ENCODE results near the gene RAD21L1. TPM values are rescaled to one million over a fixed set of nuclear protein-coding genes. Genes with fewer than 3 reads are reported as not detected.

The RAD21L1 gene
- total RNA-seq, 2 donors from 2014 or later: not detected

- no peak for DNase-seq (ENCODE audit: low spot score)
- intact Hi-C loops (cut with DNase I): no loop called here
Observed at GRCh38 chr20:1265226-1265915, 39.5 kb downstream of the RAD21L1 start.

DNA sequence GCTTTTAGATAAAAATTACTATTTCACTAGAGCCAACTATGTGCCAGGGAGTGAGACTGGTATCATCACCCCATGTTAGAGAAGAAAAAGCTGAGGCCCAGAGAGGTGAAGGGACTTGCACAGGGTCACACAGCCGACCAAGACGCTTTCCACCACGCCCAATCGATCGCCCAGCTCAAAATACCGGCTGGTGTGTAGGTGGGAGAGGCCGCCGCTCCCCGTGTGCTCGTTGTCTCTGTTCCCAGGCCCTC, 40.0 kb downstream of the RAD21L1 start:
- intact Hi-C loops (cut with DNase I): loop anchor here in 1 of 2 donors (2.0 kb wide), 1 partner anchor 35 kb away; no protein-coding TSS in a partner anchor
- DNase-seq (ENCODE audit: low spot score): no peak

GRCh38 chr20:1266167-1266973, 40.5 kb downstream of the RAD21L1 start, which contains the start of gene SNPH:
SNPH (plus strand) TSS chr20:1266294; CDS start chr20:1296240, 29,946 bp downstream.
- intact Hi-C loops (cut with DNase I): loop anchor here in 1 of 2 donors (2.0 kb wide), 1 partner anchor 36 kb away; no protein-coding TSS in a partner anchor

DNA sequence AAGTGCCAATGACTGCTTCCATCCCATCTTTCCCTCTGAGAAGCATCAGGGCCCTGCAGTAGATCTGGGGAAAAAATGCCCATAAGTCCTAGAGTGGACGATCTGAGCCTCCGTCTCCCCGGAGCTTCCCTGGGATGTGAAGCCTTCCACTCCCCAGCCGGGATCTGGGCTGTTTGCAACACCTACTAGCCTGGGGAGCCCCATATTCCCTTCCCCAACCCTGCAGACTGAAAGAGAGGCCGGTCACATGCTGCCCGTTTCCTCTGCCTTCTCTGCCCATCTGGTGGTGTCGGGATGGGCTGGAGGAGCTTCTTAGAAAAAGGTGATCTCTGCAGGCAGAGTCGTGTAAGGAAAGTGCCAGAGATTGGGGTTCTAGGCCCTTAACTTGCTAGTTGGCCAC, 41.3 kb downstream of the RAD21L1 start:
- DNase-seq (ENCODE audit: low spot score): no peak
- intact Hi-C loops (cut with DNase I): loop anchor here in 1 of 2 donors (2.0 kb wide), 1 partner anchor 36 kb away; no protein-coding TSS in a partner anchor

More at GRCh38 chr20:1266167-1266973, 40.5 kb downstream of the RAD21L1 start, which contains the start of gene SNPH:
- DNase-seq (ENCODE audit: low spot score): peak; percentile 88

DNA sequence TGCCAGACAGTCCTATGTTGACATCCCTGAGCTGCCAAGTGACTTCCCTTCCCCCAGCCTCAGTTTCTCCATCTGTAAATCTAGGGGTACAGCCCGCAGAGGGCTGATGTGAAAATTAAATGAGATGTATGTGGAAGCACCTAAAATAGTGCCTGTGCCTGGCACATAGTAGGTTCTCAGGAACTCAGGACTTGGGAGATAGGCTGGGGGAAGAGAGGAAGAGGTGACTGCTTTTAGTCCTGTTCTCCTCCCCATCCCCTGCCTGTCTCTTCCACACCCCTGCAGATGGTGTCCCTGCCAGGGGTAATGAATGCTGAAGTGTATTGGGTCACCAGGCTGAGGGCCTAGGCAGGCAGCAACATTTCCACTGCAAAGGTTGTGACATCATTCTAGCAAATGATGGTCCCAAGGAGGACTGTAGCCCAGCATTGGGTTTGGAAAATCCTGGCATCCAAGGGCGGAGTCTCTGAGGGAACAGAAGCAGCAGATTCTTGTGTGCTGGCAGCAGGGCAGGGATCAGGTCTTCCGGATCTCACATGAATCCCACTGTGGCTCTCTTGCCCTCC, 42.0 kb downstream of the RAD21L1 start:
- intact Hi-C loops (cut with DNase I): loop anchor here in 1 of 2 donors (2.0 kb wide), 1 partner anchor 37 kb away; no protein-coding TSS in a partner anchor
- DNase-seq (ENCODE audit: low spot score): no peak

- DNase-seq (ENCODE audit: low spot score): no peak
- intact Hi-C loops (cut with DNase I): no loop called here
Observed at GRCh38 chr20:1269235-1269634, 43.4 kb downstream of the RAD21L1 start.

GRCh38 chr20:1269850-1270249, 44.0 kb downstream of the RAD21L1 start:
- intact Hi-C loops (cut with DNase I): no loop called here

GRCh38 chr20:1272368-1273100, 46.7 kb downstream of the RAD21L1 start:
- intact Hi-C loops (cut with DNase I): no loop called here
- DNase-seq (ENCODE audit: low spot score): no peak

More at GRCh38 chr20:1269850-1270249, 44.0 kb downstream of the RAD21L1 start:
- no peak for DNase-seq (ENCODE audit: low spot score)

DNA sequence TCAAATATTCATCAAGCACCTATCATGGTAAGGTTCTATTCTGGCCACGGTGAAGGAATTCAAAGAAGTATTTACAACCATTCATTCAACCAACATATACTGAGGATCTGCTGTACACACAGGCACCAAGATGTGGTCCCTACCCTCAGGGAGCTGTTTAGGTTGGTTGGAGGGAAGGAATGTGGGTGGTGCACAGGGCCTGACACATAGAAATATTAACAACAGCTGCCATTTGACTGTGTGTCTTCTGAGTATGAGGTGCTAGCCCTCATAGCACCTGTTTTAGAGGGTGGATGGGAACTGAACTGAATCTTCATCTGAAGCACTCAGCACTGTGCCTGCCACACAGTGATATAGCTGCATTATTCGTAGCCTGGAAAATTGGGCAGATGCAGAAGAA, 47.5 kb downstream of the RAD21L1 start:
- intact Hi-C loops (cut with DNase I): no loop called here
- no peak for DNase-seq (ENCODE audit: low spot score)

DNA sequence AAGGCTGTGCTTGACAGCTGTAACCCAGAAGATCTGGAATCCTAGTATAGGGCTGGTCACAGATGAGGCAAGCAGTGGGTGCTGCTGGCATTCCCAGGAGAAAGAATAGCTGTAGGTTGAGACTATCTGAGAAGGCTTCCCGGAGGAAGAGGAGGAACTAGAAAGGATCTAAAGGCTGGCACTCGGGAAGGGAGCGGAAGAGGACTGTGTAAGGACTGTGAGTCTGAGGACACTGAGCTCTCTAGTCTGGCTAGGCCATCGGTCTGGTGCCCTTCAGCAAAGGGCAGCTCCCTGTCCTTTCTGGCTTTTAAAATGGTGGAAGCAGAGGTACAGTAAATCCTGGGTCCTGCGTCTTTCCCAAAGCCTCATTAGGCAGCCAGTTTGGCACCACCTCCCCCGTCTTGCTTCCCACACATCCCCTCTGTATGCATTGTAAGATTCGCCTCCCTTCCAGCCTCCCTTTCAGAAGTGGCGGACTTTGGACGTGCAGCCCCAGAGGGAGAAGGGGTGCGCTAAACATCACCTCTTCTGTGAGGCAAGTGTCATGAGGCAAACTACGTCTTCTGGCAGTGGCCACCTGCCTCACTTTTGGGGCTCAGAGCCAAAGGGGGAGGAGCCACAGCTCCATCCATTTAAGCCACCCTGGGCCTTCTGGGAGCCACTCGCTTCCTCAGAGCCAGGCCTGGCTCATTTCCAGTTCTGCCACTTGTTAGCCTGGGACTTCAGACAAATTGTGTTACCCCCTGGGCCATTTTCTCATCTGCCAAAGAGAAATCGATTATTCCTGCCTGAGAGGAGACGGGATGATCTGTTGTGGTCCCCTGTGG, 48.9 kb downstream of the RAD21L1 start:
- no peak for DNase-seq (ENCODE audit: low spot score)
- intact Hi-C loops (cut with DNase I): no loop called here

DNA sequence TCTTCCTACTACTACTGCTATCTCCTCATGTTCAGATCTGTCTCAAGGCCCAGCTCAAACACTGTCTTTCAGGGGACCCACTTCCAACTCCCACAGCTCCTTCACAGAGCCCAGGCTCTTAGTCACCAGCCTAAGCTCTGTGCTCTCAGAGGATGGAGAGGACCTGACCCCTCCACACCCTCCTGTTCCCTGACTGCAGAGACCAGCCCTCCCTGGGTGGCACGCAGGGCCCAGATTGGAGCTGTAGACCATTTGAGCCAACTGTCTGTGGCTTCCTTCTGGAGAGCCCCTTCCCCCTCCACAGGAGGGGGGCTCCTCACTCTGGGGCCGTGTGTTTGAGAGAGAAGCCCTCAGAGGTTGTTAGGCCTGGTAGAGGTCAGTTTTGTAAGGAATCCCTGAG, 50.1 kb downstream of the RAD21L1 start:
- intact Hi-C loops (cut with DNase I): no loop called here
- no peak for DNase-seq (ENCODE audit: low spot score)

GRCh38 chr20:1277529-1278322, 51.9 kb downstream of the RAD21L1 start:
- intact Hi-C loops (cut with DNase I): no loop called here
- DNase-seq (ENCODE audit: low spot score): no peak

GRCh38 chr20:1278993-1279392, 53.1 kb downstream of the RAD21L1 start:
- DNase-seq (ENCODE audit: low spot score): no peak
- intact Hi-C loops (cut with DNase I): no loop called here

GRCh38 chr20:1280195-1281102, 54.6 kb downstream of the RAD21L1 start:
- no peak for DNase-seq (ENCODE audit: low spot score)
- intact Hi-C loops (cut with DNase I): no loop called here

DNA sequence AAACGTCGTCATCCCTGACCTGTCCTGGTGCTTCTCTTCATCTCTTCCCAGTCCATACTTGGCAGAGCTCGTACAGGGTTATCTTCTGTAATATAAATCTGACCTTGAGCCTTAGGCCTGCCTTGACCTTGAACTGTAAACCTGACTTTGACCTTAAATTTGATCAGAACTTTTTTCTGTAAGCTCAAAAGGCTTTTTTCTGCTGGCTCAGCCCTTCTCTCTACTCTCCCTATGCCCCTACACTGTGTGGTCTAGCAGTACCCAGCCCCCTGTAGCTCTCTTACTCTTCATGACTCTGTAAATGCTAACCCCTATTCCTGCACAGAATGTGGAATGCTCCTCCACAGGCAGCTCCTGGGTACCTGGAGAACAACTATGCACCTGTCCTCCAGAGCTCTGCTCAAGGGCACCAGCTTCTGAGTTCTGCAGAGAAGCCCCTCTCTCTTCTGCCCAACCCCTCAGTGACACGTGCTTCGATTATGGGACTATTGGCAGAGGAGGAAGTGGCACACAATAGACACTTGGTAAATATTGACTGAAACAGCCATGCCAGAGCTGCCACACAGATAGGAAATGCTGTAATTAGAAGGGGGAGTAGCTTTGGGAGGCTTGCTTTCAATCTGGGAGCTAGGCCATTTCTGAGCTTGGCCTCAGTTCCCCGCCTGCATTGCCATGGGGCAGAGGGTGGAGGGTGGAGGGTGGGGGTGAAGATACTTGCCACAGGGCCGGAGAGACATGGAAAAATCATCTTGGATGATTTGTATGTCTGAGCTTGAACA, 55.6 kb downstream of the RAD21L1 start:
- intact Hi-C loops (cut with DNase I): no loop called here
- no peak for DNase-seq (ENCODE audit: low spot score)

- DNase-seq (ENCODE audit: low spot score): no peak
- intact Hi-C loops (cut with DNase I): no loop called here
Observed at GRCh38 chr20:1282966-1283365, 57.1 kb downstream of the RAD21L1 start.
